GM03348 (cell line): ENCODE results near the gene ZCCHC14.

ENCODE experiments used
- DNase-seq: peaks from one replicate; pipeline ENCODE4 v3.0.0; 2012; ENCODE audit warnings: low spot score

The ZCCHC14 gene

DNA sequence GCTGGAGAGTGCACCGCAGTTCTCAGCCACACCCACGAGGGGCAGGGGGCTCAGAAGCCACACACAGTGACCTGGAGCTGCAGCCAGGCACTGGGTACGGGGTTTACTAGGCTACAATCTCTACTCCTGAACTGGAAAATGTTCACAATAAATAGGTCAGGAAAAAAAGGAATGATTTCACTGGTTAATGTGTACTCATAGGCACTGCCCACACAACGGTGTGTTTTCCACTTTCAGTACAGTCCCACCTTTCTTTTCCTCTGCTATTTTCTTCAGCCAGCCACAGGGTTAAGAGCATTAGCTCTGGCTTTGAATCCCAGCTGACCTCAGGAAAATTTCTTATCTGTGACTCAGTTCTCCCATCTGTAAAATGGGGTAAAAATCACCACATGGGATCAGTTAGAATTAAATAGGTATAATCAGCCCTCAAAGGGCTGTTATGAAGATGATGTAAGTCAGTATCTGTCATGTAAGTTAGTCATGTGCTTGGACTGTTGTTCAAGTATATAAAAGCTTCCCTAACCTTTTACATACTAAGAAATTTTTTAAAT, 35.7 kb downstream of the ZCCHC14 start:
- peak; percentile 50 for DNase-seq

DNA sequence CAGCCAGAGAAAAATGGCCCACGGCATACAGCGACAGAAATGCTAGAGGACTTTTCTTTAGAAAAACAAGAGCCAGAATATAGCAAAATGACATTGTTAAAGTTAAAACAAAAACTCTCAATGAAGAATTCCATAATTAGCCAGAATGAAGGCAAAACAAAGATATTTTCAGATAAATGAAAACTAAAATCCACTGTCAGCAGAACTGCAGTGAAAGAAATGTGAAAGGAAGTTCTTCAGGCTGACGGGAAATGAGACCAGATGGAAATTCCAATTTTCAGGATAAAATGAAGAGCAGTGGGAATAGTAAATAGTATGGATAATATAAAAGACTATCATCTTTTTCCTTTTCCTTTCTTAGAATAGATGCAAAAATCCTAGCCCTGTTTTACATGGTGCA, 38.4 kb downstream of the ZCCHC14 start:
- no peak for DNase-seq

DNA sequence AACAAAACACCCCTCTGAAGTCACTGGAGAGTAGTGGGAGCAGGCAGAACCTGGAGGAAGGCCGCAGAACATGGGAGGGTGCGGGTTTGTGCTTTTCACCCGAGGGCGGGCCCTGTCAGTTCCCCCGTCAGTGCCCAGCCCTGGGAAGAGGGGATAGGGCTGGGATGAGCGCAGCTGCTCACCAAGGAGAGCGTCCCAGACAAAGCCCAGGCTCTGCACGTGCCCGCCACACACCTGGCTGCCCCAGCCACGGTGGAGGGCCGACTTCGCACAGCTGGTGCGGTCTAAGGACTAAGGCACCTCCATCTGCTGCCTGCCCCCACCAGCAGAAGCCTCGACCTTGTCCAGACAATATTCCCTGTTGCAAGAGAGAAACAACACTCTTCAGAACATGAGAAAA, 39.5 kb downstream of the ZCCHC14 start:
- DNase-seq = no peak

DNA sequence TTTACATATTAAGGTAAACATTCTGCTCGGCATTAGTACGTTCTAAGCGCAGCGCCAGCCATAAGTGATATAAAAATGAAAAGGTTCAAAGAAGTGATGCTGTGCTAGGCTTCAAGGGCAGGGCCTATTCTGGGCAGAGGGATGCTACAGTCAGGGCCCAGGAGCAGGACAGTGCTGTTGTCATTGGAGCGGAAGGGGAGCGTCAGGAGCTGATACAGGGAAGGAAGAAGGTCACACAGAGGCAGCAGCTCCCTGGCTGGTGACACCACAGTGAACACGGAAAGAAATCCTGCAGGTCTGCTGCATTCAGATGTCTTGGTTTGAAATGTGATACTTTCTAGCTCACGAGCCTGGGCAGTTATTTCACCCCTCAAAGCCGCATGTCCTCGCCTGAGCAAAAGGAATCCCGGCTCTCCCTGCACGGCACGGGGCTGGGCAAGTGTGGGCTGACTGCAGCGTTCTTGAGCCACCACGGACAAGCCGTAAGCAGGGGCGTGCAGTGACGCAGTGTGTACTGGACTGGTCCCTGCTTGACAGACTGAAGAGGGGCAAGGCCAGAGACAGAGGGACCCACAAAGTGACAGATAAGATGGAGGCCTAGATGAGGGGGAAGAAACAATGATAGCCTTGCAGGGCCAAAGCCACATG, 41.1 kb downstream of the ZCCHC14 start:
- no peak for DNase-seq

DNA sequence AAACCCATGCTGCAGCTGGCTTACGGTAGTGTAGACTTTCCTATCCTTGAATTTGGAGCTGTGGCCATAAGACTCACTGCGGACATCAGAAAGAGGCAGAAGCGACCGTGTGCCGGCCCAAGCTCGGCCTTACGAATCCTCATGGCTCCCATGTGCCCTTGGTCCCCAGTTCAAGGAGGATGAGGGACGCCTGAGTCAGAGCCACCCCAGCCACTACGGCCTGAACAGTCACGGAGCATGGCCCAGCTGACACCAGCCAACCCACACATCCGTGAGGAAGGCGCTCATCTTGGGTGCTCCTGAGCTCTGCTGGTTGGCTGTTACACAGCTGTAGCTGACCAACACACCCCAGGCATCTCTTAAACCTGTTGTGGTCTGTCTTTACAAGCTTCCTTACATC, 44.0 kb downstream of the ZCCHC14 start:
- DNase-seq = no peak

DNA sequence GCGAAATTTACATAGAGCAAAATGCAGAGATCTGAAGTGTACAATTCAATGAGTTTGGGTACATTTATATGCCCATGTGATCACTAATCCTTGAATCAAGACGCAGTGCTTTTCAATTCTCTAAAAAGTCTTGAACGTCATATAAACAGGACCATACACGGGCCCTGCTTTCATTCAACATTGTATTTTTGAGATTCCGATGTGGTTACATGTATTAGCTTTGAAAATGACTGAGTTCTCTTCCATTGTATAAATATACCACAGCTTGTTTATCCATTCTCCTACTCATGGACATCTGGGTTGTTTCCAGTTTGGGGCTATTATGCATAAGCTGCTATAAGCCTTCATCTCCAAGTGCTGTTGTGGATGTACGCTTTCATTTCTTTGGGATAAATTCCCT, 45.5 kb downstream of the ZCCHC14 start:
- DNase-seq = no peak

DNA sequence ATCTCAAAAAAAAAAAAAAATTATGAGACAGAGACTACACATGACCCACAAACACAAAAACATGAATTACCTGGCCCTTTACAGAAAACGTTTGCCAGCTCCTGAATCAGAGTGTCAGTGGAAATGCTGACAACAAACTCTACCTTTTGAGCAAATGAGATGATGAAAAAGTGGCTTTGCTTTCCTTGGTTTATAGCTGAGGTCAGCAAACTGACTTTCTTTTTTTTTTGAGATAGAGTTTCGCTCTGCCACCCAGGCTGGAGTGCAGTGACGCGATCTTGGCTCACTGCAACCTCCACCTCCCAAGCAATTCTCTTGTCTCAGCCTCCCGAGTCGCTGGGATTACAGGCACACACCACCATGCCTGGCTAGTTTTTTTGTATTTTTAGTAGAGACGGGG, 46.3 kb downstream of the ZCCHC14 start:
- DNase-seq = no peak

DNA sequence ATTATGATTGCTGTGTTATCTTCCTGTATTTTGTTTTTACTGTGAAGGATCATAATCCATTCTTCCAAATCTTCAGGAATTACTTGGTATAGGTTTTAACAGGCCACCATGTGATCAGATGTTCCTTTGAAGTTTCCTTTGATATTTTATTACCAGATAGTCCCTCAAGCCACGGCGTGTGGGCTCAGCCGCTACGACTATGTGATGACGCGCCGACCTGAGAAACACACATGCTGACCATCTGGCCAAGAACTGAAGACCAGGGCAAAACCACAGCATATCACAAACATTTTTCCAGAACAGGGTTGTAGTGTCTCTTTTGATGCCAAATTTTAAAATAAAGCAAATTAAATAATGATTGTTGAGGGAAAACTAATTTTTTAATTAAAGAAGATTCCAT, 47.3 kb downstream of the ZCCHC14 start:
- DNase-seq = peak; percentile 33

DNA sequence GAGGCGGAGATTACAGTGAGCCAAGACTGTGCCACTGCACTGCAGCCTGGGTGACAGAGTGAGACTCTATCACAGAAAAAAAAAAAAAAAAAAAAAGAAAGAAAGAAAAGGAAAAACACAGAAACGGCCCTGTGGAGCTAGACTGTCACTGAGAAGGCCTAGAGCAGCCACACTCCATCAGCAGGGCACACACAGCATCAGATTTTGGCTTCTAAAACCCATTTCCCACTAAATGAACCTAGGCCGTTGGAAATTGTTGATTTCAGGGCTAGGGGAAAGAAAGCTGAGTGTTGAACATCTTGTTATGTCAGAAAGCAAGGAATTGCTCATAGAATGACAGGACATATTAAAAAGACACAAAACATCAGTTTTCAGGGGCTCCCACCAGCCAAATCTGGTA, 48.9 kb downstream of the ZCCHC14 start:
- DNase-seq = no peak

DNA sequence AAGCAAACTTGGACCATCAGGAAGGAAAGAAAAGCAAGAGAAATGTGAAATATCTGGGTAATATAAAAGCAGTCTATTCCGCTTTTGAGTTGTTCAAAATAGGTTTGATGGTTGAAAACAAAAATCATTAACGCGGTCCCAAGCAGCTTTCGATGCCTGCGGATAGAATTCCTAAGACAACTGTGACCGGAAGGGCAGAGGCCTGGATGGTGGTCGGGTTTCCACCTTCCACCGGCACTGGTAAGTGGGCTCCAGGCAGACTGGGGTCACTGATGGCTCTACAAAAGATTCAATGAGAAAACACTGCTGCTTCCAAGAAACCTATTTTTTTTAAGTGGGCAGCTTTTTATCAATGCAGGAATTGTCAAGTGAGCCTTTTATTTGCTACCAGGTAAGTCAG, 49.8 kb downstream of the ZCCHC14 start:
- DNase-seq = no peak

DNA sequence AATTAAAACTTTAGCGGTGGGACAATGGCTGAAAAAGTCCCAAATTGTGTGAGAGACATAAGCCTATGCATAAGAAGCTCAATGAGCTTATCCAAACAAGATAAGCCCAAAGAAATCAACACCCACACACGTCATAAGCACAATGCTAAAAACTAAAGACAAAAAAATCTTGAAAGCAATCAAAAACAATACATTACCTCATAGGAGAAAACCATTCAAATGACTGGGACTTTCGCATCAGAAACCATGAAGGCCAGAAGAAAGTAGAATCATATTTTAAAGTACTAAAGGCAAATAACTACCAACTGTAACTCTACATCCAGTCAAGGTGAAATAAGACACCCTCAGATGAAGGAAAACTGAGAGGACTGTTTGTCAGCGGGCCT, 50.2 kb downstream of the ZCCHC14 start:
- no peak for DNase-seq

DNA sequence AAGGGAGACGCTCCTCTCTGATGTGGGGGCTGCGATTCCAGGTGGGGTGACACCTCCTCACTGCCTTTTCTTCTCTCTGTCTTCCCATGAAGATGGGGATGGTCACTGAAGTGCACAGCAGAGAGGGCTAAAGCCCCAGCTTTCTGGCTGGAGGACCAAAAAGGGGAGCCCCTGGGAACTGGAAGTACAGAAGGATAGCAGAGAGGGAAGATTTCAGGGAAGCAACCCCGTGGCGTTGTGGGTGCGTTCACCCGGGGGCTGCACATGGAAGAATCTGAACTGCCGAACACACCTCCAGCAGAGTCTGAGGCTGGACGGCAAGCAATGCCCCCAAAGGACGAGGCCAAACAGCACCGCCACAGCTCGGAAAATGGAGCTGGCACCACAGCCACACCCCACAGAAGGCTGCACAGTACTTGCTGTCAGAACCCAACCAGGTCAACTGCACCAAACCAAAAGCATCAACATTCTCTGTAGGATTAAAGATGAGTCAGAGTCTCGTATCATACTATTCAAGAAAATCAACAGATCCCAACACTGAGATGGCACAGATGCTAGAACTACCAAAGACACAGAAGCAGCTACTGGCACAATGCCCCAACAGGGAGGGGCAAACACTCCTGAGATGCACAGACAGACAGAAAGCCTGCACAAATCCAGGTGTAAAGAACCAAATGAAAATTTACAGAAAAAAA, 50.8 kb downstream of the ZCCHC14 start:
- no peak for DNase-seq

DNA sequence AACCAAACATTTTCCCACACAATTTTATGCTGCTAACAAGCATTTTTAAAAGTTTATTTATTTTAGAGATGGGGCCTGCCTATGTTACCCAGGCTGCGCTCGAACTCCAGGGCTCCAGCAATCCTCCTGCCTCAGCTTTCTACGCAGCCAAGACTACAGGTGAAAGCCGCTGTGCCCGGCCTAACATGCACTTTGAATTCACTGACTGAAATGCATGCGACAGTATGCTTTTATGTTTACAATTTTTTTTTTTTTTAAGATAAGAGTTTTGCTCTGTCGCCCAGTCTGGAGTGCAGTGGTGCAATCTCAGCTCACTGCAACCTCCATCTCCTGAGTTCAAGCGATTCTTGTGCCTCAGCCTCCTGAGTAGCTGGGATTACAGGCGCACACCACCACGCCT, 52.9 kb downstream of the ZCCHC14 start:
- no peak for DNase-seq

DNA sequence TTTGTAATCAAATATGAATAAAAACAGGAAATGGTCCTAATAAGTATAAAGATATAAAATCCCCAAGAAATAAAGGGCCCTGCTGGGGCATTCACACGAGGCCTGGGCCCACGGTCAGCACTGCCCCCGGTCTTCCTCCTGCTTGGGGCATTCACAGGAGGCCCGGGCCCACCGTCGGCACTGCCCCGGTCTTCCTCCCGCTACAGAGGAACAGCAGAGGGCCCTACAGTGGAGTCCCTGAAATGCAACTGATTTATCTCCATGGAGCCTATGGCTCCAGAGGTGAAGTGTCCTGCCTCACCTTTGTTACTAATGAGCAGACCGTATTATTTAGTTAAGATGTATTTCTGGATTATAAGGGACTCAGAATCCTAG, 54.2 kb downstream of the ZCCHC14 start:
- no peak for DNase-seq

DNA sequence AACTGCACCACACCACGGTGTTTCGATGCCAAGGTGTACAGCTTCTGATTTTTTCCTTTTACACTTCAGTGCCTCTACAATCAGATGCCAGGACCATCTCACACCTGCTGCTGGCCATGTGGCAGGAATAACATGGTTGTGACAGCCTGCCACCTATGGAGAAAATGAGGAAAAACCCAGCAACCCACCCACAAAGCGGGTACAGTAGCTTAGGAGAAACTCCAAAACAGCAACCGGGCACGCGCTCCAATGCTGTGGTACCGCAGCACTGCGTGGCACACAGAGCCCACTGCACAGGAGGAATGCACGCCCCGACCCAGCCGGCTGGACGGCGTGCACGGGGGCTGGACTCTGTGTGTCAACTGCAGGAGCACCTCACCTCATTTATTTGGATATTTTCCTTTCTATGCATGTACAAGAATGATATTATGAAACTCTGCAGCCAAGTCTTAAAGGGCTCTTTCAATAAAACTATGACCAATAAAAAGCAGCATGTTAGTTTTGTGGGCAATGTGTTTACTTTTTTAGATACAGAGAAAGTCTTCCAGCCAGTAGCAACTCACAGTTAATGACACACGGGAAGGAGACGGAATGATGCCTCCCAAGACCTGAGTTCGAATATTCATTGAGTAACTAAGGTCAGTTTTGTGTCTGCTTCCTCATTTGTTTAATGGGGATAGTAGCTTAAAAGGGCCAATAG, 54.8 kb downstream of the ZCCHC14 start:
- no peak for DNase-seq

DNA sequence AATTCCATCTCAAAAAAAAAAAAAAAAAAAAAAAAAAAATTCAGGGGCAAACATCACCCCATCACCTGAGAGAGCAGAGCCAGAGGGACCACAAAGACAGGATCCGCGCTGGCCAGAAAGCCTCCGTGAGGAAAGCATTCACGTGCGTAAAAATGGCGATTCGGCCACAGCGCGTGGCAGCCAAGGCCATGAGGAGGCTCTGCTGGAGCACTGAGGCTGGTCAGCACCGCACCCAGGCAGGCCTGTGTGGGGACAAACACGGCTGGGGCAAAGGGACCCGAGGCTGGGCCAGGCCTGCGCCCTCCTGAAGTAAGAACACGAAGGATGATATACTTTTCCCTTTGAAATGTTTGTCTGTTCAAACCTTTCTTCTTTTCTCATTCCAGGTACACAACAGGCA, 55.5 kb downstream of the ZCCHC14 start:
- DNase-seq = no peak

DNA sequence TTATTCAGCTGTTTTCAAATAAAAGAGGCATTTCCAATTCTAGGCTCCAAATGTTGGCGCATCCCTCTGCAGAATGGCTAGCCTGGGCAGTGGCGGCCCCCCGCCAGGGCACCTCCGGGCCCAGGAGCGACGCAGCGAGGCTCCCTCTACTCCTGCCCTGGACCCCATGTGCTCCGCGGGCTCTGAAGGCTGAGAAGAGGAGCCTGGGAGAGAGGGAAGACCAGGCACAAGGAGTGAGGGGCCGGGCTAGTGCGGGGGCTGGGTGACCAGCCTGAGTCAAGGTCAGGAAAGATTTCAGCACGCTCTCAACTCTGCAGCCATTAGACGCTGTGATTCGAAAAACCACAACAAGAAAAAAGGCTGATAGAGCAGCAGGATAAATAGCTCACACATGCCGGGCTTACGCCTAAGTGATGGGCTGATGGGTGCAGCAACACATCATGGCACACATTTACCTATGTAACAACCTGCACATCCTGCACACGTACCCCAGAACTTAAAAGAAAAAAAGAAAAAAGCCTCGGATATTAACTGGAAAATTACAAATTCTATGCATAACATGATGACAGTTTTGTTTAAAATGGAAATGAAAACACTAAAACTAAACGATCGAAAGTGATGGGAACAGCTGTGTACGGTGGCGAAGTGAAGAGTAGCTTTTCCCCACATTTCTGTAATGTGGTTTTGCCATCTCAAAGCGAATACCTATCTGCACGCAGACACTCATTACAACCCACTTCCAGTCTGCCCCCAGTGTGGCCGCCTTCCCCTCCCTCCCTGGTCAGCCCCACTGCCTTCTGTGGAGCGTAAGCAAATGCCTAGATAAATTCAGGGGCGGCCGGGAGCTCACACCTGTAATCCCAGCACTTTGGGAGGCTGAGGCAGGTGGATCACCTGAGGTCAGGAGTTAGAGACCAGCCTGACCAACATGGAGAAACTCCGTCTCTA, 56.3 kb downstream of the ZCCHC14 start:
- DNase-seq = peak; percentile 68

DNA sequence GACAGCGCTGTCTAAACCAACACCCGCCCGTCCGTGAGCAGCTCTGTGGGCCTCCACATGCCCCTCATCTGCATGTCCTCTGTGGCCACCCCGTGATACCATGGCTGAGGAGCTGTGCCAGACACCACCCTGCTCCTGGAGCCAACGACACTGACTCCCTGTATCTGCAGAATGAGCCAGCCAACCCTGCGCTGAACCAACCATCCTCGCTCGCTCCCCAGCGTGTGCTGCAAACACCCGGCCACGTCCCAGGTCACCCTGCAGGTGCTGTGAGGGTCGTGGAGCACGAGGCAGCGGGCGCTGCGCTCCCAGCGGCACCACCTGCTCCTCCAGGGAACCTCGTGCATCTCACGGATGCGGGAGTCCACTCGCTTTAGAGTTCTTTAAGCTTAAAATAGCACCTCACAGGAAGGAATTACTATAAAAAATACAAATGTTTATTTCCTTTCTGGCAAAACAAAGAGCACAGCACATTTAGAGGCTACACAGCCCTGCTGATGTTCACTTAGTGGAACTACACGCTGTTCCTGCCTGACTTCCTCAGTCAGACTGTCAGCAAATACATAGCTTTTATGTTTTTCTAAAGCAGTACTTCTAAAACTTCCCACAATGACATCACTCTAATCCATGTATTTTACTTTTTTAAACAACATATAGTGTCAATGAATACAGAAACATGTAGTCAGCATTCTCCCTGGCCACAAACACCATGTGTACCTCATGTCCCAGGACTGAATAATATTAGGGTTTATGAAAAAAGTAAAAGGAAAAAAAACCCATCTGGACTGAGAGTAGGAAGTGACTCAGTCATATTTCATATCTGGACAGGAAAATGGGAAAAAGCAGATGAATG, 57.2 kb downstream of the ZCCHC14 start:
- peak; percentile 29 for DNase-seq

DNA sequence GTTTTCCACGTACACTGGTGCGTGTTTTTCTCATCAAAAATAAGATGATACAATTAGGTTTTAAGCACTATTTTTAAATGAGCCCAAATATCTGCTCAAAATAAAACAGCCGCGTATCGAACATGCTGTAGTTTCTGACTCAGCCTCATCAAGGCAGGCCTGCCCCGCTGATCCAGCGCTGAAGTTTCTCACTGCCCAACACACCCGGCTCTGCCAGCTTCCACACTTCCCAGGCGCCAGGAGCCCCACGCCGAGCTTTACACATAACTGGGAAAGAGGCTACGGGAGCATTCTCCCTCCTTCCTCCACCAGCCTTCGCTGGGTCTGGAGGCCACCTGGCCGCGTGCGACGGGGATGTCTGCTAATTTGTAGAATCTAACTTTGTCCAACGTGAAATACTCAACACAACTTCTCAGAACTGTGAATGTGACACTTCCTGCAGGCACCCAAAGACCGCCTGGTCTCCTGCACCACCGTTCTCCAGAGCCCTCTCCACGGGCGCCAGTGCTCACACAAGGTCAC, 58.6 kb downstream of the ZCCHC14 start:
- peak; percentile 56 for DNase-seq

DNA sequence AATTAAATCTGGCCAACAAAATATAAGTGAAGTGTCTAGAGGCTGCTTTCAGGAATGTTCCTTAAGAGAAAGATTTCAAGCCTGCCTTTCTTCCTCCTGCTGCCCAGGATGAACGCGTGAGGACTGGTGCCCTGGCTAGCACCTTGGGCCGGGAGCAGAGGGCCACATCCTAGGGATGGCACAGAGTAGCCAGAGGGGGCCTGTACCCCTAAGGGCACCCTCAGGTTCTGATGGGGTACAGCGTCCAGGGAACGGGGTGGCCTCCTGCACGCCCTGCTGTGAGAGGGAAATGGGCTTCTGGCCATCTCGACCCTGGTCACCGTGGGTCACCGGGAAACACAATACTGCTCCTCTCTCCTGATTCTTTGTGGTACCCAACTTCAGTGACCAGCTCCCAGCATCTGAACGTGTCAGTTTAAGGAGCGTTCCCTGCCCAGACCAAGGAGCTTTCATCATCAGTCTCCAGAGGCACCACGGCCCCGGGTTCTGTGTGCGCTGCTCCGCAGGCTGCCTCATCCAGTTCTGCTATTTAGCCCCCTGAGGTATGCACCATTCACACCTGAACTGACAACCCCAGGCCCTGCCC, 60.4 kb downstream of the ZCCHC14 start:
- no peak for DNase-seq

DNA sequence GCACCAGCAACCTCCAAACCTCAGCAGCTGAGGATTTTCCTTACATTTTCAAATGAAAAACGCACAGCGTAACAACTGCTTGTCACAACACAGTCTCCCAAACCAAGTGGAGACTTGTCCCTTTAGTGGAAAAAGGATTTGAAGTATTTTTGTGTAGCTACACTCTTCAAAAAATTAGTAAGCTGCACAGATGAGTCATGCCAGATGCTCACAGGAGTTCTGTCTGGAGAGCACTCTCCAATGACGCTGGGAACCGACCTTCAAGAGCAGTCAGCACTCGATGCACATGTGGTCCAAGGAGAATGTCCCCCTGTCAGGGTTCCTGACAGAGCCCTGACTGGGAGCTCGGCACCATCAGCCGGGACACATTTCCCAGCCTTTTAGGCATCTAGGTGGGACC, 60.9 kb downstream of the ZCCHC14 start:
- DNase-seq = peak; percentile 79
